Calu3 (cell line): ENCODE measurements around the gene KIF26A. TPM values are rescaled to one million over a fixed set of nuclear protein-coding genes. Genes with fewer than 3 reads are reported as not detected.

Source experiments
- BruUV-seq: library from RNA; stranded (reverse); fragments of 400-500 nt; replicated peaks from 2 replicates; lab custom pipeline; 2021; lab: Mats Ljungman, UMichigan
- CTCF ChIA-PET: fragments of 300-600 bp; sonication (Branson Sonifier 250); formaldehyde crosslinking; loops from one replicate; lab custom pipeline; 2022; ENCODE audit warnings: antibody characterized with exemption; lab: Charles Lee
- DNase-seq: peaks from one replicate; pipeline ENCODE4 v3.0.0; 2022
- H3K27ac Mint-ChIP-seq: one replicate; pipeline ENCODE4 v1.8.0; 2022; ENCODE audit warnings: mixed read lengths; ENCODE audit not compliant: unreplicated experiment
- H3K27me3 Mint-ChIP-seq: one replicate; pipeline ENCODE4 v1.8.0; 2022; ENCODE audit warnings: mixed read lengths; ENCODE audit not compliant: unreplicated experiment
- H3K36me3 Mint-ChIP-seq: one replicate; pipeline ENCODE4 v1.8.0; 2022; ENCODE audit warnings: mild to moderate bottlenecking, moderate library complexity, mixed read lengths; ENCODE audit not compliant: insufficient read depth, unreplicated experiment
- H3K4me1 Mint-ChIP-seq: one replicate; pipeline ENCODE4 v1.8.0; 2022; ENCODE audit warnings: mild to moderate bottlenecking, low read depth, mixed read lengths; ENCODE audit not compliant: unreplicated experiment
- H3K4me3 Mint-ChIP-seq: one replicate; pipeline ENCODE4 v1.8.0; 2022; ENCODE audit warnings: mild to moderate bottlenecking, low read depth, moderate library complexity, mixed read lengths; ENCODE audit not compliant: unreplicated experiment
- H3K9me3 Mint-ChIP-seq: one replicate; pipeline ENCODE4 v1.8.0; 2022; ENCODE audit warnings: low read depth, mixed read lengths; ENCODE audit not compliant: unreplicated experiment
- CTCF ChIP-seq: fragments of 200-600 bp; IDR thresholded peaks from one replicate; pipeline ENCODE4 v1.8.0; 2022; ENCODE audit warnings: antibody characterized with exemption; ENCODE audit not compliant: unreplicated experiment
- intact Hi-C: fragments of 100-400 bp; cut with micrococcal nuclease; formaldehyde crosslinking; loops from one replicate; pipeline ENCODE4 v1.10.0; 2022; ENCODE audit not compliant: unreplicated experiment
- total RNA-seq: library from RNA; stranded (reverse); gene quantifications from 2 replicates; pipeline ENCODE4 v1.2.3, GENCODE V29; 2022

Gene KIF26A
- total RNA-seq, 1 experiment from 2014 or later: 0.07 TPM

GRCh38 chr14:104184506-104184905 is 46.1 kb downstream of the KIF26A start:
- no peak for DNase-seq
- no peaks in the 10 kb centered on the region for H3K9me3 Mint-ChIP-seq
- peaks cover 40% of the 10 kb centered on the region for H3K27me3 Mint-ChIP-seq
- no peaks in the 10 kb centered on the region for H3K4me1 Mint-ChIP-seq
- CTCF ChIA-PET: no interaction called here
- intact Hi-C loops: no loop called here
- BruUV-seq: no TSS peak
- no peak for TF ChIP-seq CTCF
- no peaks in the 10 kb centered on the region for H3K36me3 Mint-ChIP-seq
- H3K27ac Mint-ChIP-seq: no peak overlapping the region
- H3K4me3 Mint-ChIP-seq: no peak overlapping the region

- H3K27ac Mint-ChIP-seq: no peak overlapping the region
- H3K9me3 Mint-ChIP-seq: no peaks in the 10 kb centered on the region
- no peak for DNase-seq
- no peak overlapping the region for H3K4me3 Mint-ChIP-seq
- intact Hi-C loops: no loop called here
- TF ChIP-seq CTCF: no peak
- CTCF ChIA-PET: interaction anchor here (0.6 kb wide), 1 partner anchor 30 kb away, joined by 3 read pairs; no protein-coding TSS in a partner anchor
- no TSS peak for BruUV-seq
- peaks cover 40% of the 10 kb centered on the region for H3K27me3 Mint-ChIP-seq
- H3K36me3 Mint-ChIP-seq: no peaks in the 10 kb centered on the region
- no peaks in the 10 kb centered on the region for H3K4me1 Mint-ChIP-seq
Observed at GRCh38 chr14:104184911-104185499, 46.6 kb downstream of the KIF26A start.

GRCh38 chr14:104185916-104186495 is 47.6 kb downstream of the KIF26A start:
- H3K27ac Mint-ChIP-seq: no peak overlapping the region
- no peak overlapping the region for H3K4me3 Mint-ChIP-seq
- CTCF ChIA-PET: no interaction called here
- intact Hi-C loops: no loop called here
- H3K9me3 Mint-ChIP-seq: no peaks in the 10 kb centered on the region
- no peaks in the 10 kb centered on the region for H3K4me1 Mint-ChIP-seq
- BruUV-seq: no TSS peak
- TF ChIP-seq CTCF: no peak
- DNase-seq: no peak
- H3K36me3 Mint-ChIP-seq: no peaks in the 10 kb centered on the region
- H3K27me3 Mint-ChIP-seq: peaks cover 40% of the 10 kb centered on the region

- CTCF ChIA-PET: no interaction called here
- peaks cover 40% of the 10 kb centered on the region for H3K27me3 Mint-ChIP-seq
- TF ChIP-seq CTCF: no peak
- no peaks in the 10 kb centered on the region for H3K9me3 Mint-ChIP-seq
- no peak overlapping the region for H3K27ac Mint-ChIP-seq
- intact Hi-C loops: no loop called here
- no peaks in the 10 kb centered on the region for H3K4me1 Mint-ChIP-seq
- H3K4me3 Mint-ChIP-seq: no peak overlapping the region
- no TSS peak for BruUV-seq
- DNase-seq: no peak
- H3K36me3 Mint-ChIP-seq: no peaks in the 10 kb centered on the region
Observed at GRCh38 chr14:104186575-104186974, 48.2 kb downstream of the KIF26A start.
